ENCODE data around the gene DHX8.

DNA sequence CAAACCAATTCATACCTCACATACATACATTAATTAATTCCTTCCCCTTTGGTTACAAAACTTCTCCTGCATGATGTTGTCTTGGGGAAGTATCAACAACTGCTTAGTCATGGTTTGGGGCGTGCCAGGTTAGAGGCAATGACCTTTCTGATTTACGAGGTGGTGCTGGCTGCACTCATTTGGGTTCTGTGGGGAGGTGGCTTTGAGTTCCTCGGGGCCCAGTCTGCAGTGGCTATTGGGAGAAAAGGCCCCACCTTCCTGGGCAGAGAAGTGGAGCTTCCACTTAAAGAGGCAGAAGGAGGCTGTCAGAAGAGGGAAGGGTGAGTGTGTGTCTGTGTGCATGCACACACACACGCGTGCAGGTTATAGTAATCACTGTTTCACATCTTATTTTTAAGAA is 72.5 kb downstream of the DHX8 start:
- TF ChIP-seq CTCF (IDR thresholded peaks at IDR 0.05) (no peak), POLR2A (IDR thresholded peaks at IDR 0.05) (no peak)
